Left forelimb (tissue), 1 donor: ENCODE measurements around the gene TECR.
A peak's percentile ranks its signal among the peaks of the same experiment; 100 is the strongest.
"Not testable (repeated sequence)": the region's sequence is repeated elsewhere in the genome, so short reads cannot be mapped to it uniquely, and the experiment has no call there.

Source experiments
- DNase-seq: peaks from one replicate; pipeline ENCODE4 v3.0.0-alpha.2; 2018; ENCODE audit warnings: low spot score

The TECR gene, protein sequence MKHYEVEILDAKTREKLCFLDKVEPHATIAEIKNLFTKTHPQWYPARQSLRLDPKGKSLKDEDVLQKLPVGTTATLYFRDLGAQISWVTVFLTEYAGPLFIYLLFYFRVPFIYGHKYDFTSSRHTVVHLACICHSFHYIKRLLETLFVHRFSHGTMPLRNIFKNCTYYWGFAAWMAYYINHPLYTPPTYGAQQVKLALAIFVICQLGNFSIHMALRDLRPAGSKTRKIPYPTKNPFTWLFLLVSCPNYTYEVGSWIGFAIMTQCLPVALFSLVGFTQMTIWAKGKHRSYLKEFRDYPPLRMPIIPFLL

DNA sequence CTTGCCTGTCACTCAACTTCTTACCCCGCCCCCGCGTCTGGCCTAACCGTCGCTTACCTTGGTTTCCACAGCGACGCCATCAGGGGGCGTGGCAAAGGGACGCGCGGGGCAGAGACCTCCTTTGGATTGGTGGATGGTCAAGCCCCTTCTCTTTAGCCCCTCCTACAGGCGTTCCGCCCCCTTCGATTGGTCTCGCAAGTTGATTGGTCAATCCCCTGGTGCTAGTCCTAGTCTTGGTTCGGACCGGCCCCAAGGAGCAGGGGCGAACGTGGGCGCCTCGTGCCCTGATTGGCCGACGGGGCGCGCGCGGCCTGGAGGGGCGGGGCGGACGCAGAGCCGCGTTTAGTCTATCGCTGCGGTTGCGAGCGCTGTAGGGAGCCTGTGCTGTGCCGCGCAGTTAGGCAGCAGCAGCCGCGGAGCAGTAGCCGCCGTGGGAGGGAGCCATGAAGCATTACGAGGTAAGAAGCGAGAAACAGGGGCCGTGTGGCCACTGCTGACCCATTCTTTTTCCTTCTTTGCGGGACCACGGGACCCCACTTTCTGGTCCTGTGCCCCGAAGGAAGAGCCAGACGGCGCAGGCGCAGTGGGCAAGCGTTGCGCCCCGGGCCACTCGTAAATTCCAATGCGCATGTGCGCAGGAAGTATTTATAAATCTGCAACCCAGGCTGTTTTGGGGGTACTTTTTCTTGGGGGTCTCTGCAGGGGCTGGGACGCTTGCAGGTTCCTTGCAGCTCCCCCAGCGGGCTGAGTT is at the start of gene TECR:
Gene TECR, plus strand, starts transcription at position 341 of the 751 bp plus-strand sequence. Its CDS starts 103 bp downstream, at position 444.
- DNase-seq, result peak; percentile 99

DNA sequence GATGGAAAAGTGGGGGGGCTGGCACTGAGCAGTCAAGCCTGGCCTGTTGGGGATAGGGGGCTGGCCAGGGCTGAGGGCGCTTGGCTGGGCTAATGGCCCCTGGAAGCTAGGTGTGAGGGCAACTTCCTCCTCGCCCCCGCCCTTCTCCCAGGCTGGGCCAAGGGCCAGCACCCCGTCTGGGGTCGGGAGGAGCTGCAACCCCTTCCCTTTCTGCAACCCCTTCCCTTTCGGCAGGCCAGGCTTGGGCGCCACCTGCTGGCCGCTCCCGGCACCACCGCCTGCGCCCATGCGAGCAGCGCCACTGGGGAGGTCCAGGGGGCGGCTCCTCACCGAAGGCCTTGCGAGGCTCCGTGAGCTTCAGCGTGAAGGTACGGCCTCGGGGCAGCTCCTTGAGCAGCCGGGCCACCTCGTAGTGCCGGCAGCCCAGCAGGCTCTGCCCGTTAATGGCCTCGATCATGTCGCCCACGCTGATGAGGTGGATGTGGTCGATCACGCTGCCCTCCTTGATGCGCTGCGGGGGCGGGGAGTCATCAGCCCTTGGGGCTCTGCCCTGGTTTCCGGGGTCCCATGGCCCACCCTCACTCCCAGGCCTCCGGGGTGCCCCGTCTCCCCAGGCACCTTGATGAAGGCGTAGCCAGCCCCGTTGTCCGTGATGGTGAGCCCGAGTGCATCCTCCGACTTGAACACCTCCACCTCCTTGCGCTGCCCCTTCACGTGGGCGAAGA is 49.3 kb upstream of the TECR start:
- DNase-seq, result no peak

DNA sequence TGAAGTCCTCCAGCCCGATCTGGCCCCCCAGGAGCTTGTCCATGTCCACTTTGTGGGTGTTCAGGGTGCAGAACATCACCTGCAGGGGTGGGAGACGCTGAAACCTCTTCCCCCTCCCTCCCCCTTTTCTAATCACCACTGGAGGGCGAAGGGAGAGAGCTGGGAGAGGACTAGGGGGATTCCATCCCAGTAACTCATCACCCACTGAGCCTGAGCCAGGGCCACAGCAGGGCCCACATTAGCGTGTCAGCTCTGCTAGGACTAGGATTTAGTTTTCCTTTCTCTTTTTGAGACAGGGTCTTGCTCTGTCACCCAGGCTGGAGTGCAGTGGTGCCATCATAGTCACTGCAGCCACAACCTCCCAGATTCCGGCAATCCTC is 48.7 kb upstream of the TECR start:
- DNase-seq, result no peak

DNA sequence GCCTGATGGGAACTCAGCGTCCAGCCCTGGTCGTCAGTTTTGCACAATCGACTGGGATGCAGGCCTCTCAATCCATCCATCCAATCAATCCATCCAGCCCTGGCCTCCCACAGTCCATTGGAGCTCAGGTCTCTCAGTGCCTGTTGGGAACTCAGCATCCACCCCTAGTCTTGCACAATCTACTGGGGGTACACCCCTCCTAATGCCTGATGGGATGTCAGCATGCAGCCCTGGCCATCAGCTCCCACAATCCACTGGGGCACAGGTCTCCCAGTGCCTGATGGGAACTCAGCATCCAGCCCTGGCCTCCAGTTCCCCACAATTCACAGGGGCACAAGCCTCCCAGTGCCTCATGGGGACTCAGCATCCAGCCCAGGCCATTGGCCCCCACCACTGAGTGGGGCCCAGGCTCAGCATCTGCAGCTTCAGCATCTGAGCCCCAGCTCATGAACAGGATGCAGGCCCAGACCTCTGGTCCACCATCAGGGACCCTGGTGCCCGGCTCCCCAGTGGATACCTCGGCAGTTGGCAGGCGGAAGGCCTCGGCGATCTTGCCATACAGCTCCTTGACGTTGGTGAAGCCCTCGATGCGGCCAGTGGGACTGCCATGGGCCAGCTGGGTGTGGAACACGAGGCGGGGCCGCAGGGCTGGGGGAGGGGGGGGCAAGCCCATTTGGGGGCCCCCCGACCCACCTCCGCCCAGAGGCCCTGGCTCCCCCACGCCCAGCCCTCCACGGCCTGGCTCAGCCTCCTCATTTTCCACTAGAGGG is 47.0 kb upstream of the TECR start:
- no peak for DNase-seq

DNA sequence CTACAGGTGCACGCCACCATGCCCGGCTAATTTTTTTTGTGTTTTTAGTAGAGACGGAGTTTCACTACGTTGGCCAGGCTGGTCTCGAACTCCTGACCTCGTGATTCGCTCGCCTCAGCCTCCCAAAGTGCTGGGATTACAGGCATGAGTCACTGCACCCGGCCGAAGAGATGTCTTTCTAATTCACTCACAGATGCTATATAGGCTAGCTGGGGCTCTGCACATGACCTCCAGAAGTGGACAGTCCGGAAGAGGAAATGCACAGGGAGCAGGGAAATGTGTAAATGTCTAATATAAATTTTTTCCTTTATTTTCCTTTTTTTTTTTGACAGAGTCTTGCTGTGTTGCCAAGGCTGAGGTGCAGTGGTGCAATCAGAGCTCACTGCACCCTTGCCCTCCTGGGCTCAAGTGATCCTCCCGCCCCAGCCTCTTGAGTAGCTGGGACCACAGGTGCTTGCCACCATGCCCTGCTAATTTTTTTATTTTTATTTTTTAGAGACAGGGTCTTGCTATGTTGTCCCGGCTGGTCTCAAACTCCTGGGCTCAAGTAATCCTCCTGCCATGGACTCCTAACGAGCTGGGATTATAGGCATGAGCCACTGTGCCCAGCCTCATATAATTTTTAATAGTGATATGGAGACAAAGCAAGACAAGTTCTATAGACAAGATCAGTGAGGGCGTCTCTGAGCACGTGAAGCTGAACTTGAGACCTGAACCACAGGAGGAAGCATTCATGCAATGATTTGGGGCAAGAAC is 41.8 kb upstream of the TECR start:
- DNase-seq, result no peak

DNA sequence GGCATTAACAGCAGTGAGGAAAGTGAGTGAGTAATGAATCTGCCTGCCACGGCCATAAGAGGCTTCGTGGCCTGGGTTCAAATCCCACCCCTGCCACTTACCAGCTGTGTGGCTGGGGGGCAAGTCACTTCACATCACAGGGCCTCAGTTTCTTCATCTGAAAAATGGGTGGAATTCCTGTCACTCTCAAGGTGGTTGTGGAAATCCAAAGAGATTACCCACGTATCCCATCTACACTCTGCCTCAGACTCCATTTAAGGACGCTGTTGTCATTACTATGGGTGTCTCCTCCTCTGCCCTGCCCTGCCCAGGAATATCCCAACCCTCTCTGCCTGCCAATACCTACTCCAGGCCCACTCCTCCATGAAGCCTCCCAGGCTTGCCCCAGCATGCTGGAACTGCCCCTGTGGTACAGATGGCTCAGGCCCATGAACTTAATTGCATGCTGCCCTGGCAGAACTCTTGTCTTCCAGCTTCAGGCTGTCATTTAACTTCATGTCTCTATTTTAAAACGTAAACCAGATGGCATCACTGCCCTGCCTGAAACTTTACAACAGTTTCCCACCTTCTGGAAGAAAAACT is 36.5 kb upstream of the TECR start:
- DNase-seq, result no peak

DNA sequence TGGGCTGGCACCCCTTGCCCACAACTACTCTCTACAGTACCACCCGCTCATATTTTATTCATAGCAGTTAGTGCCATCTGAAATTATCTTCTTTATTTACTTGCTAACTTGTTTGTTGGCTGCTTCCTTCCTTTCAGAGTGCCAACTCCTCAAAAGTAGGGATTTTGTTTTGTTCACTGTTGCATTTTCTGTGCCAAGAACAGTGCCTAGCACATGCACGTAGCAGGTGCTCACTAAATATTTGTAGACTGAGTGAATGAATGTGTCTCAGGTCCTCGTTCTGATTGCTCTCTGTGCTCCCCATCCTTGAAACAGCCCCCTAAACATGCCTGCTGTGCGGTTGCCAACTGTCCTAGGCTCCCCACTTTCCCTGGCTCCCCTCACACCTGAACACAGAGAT is 35.0 kb upstream of the TECR start:
- no peak for DNase-seq

DNA sequence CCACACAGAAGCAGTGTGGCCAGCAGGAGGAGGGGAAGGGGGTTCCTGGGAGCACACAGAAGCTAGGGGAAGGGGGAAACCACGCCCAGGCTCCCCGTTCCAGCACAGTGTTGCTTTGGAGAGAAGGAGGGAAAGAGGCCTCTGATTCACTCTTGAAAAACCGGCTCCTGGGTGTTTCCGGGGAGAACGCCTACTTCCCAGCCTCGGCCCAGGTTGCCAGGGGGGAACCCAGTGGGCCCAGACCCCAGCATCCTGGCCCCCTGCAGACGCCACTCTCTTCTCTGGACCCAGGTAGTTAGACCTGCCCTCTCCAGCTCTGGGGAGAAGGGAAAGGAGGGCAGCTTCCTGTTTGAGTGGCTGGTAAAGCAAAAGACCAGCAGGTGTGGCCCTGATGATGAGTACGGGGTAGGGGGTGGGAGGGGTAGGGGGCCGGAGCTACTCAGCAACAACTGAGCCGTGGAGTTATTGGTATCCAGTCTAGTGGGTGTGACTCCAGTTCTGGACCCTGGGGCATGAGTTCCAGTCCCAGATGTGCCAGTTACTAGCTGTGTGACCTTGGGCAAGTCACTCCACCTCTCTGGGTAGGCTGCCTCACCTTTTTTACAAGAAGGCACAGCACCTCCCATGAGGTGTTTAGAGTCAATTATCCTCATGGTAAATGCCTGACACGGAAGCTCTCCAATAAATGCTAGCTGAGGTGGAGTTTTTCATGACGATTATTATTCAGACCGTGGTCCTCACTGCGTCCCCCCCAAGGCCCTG is 34.3 kb upstream of the TECR start:
- DNase-seq, result no peak

DNA sequence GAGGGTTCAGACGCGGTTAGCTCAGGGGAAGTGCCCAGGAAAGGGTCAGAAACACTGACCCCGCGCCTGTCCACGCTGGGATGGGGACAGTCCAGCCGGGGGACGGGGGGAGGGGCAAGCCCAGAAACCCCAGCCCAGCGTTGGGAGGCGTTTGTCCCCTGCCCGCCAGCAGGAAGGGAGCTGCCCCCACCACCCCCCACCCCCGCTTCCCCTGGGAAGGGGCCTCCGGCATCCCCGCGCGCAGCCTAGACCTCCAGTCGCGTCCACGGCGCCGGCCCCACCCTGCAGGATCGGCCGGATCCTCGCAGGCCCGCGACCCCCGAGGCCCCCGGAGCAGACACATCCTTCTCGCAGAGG is 33.7 kb upstream of the TECR start:
- DNase-seq, result no peak

DNA sequence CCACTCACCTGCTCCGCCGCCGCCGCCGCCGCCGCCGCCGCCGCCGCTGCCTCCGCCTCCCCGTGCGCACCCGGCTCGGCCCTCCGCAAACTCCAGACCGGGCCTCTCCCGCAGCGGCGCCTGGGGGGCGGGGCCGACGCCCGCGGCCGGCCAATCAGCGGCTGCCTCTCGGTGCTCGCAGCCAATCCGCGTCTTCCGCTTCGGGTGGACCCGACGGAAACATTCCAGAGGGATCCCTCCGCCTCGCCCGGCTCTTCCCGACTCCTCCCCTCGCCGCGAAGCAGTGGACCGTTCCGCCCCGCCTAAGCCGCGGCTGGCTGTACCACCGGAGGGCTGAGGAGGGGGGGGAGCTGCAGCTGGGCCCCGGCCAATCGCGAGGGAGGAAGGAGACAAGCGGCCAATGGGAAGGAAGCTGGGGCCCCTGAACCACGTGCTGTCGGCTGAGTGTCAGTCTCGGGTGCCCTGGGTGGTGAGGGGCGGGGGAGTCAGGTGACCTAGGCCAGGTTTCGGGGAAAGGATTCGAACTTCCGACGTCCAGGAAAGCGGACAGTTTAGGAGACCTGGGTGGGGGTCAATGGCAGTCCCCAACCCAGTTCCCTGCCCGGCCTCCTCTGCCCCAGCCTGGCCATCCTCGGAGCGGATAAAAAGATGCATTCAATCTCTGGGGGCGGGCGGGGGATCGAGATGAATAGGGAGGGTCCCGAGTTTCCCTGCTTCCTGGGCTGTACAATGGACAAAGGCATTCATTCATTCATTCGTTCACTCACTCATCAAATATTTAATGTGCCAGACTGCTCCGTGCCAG is 33.2 kb upstream of the TECR start, which contains the start of gene GIPC1:
Gene GIPC1, minus strand, starts transcription at position 99 of the 805 bp plus-strand sequence. CDS start 13,151 bp downstream, outside the sequence.
- DNase-seq, result peak; percentile 97

DNA sequence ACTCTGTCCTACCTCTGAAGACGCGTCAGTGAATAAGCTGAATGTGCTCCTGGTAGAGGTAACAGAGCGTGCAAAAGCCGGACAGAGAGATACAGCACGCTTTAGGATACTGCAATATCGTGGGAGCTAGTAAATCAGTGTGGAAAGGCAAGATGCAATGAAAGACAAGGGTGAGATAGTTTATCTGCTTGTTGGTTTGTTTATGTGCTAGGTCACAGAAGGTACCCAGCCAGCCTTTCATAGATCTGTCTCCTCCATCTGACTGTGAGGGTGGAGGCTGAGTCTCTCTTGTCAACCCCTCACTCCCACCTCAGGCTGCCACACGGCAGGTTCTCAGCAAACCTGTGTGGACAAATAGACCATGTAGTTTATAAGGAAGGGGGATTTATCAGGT is 32.6 kb upstream of the TECR start:
- no peak for DNase-seq

DNA sequence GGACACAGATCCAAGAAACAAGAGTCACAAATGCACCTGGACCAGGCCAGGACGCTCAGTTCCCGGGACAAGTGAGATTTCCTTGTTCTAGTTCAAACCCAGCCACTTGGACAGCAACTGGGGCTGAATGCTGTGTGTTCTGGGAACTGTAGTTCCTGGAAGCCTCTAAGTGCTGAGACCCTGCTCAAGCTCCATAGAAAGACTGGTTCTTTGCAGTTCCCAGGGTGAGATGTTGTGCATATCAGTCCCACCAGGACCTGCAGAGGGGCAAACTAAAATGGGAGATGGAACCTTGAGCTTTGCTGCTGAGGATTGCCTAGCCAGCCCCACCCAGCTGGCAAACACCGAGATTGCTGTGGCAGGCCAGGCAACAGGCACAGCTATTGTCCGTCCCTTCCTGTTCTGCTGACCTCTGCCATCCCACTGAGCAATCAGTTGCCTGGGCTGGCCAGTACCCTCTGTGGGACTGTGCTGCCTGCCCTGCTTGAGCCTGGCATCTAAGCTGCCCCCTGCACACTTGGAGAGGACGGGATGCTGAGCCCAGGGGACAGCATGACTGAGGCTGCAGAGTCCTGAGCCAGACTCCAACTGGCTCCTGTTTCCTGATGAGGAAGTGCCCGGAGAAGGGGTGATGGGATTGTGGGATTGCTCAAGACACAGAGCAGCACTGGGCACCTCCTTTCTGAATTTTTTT is 32.0 kb upstream of the TECR start:
- DNase-seq, result no peak

DNA sequence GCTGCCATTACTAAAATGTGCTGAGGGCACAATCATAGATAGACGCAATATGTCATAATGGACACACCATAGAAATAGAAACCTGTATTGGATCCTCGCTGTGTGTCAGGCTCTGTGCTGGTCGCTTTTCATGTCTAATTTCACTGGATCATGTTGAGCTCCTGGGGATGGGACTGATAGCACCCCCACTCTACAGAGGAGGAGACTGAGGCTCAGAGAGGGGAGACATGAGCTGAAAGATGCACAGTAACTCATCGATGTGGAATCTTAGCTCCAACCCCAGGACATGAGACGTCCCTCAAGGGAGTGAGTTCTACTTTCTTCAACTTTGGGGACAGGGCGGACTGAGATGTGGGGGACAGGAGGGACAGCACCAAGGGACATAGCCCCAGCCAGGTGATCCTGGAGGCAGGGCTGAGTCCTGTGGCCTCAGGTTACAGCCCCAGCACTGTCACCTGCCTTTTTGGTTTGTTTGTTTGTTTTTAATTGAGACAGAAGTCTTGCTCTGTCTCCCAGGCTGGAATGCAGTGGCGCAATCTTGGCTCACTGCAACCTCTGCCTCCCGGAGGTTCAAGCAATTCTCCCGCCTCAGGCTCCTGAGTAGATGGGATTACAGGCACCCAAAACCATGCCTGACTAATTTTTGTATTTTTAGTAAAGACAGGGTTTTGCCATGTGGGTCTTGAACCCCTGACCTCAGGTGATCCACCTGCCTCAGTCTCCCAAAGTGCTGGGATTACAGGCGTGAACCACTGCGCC is 26.9 kb upstream of the TECR start:
- no peak for DNase-seq

DNA sequence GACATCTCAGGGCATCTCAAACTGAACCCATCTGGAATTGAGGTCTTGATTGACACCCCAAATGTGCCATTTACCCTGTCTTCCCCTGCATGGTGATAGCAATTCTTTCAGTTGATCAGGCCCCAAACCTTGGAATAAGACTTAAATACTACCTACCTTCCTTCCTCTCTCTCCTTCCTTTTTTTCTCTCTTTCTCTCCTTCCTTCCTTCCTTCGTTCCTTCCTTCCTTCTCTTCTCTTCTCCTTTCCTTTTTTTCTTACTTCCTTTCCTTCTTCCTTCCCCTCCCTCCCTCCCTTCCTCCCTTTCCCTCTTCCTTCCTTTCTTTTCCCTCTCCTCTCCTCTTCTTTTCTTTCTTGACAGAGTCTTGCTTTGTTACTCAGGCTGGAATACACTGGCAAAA is 26.1 kb upstream of the TECR start:
- no peak for DNase-seq

DNA sequence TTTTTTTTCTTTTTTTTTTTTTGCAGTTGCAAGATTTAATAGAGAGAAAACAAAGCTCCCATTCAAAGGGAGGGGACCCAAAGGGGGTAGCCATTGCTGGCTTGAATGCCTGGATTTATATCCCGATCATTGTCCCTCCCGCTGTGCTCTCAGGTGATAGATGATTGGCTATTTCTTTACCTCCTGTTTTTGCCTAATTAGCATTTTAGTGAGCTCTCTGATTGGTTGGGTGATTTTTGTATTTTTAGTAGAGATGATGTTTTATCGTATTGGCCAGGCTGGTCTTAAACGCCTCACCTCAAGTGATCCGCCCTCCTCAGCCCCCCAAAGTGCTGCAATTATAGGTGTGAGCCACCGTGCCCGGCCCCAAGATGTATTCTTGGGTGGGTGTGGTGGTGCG is 24.8 kb upstream of the TECR start:
- not testable (repeated sequence) for DNase-seq

DNA sequence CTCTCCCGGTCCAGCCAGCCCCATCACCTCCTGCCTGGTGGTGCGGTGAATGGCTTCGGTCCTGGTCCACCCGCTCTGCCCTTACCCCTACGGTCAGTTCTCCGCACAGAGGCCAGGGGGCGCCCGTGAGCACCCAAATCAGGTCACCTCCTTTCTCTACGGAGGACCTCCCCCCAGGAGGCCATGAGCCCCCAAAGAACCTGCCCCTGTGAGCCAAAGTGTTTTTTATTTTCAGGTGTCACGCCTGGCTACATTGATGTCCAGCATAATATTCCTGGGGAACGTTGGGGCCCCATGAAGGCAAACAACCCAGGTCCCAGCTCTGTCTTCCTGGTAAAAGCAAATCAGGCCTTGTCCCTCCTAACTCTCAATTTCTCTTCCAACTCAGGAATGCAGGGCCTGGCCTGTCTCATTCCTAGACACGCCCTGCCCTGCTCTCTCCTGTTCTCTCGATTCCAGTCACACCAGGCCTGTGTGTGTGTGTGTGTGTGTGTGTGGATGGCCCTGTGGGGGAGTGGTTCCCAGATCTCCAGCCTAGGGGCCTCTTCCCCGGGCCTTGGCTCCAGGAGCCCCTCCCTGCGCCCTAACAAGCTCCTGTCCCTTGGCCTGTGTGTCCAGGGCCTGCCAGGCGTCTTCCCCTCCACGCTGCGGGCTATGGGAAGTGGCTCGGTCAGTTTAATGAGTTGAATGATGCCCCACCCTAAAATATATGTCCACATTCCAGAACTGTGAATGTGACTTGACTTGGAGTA is 23.7 kb upstream of the TECR start:
- no peak for DNase-seq
